SK-N-SH treated with all-trans-retinoic acid at 6 μM for 48 hours (cell line): ENCODE results near the gene CETN2.

Experiments used
- ARNTL ChIP-seq: fragments of 450-650 bp; formaldehyde crosslinking; IDR thresholded peaks from 2 replicates; pipeline ENCODE4 v1.5.0; 2020; ENCODE audit warnings: low read depth, mild to moderate bottlenecking, moderate library complexity, borderline replicate concordance
- BACH2 ChIP-seq: fragments of 250-450 bp; sonication (Bioruptor Pico); IDR thresholded peaks from 2 replicates; pipeline ENCODE4 v1.9.0; 2021; ENCODE audit warnings: mild to moderate bottlenecking, borderline replicate concordance
- OSR1 ChIP-seq: fragments of 250-450 bp; sonication (Bioruptor Pico); IDR thresholded peaks from 2 replicates; pipeline ENCODE4 v1.8.0; 2022; ENCODE audit warnings: moderate library complexity, mild to moderate bottlenecking, inconsistent platforms

- TF ChIP-seq ARNTL (CRISPR knock-in tag), result no peak
- no peak for TF ChIP-seq OSR1
- no peak for TF ChIP-seq BACH2
These were observed 13.3 kb upstream of the CETN2 start for GRCh38 chrX:152843852-152844251.
